Measurements from ENCODE around the gene CRYBG2.
A peak's percentile ranks its signal among the peaks of the same experiment; 100 is the strongest.

Gene CRYBG2

GRCh38 chr1:26302733-26303405 is 51.1 kb downstream of the CRYBG2 start:
- peaks cover 26% of the 10 kb centered on the region for H3K4me1 ChIP-seq (ENCODE audit: insufficient read depth, low read length)
- no peak for DNase-seq

GRCh38 chr1:26300578-26301275 is 53.2 kb downstream of the CRYBG2 start:
- DNase-seq = no peak
- H3K4me2 ChIP-seq (ENCODE audit: insufficient read depth, low read length) = no peak overlapping the region
- no peak overlapping the region for H3K9ac ChIP-seq (ENCODE audit: low read depth, low read length)
- H3K9me3 ChIP-seq (ENCODE audit: insufficient read depth, low read length, severe bottlenecking) = no peaks in the 10 kb centered on the region
- TF ChIP-seq EZH2 (IDR thresholded peaks at IDR 0.05; ENCODE audit: borderline replicate concordance, low read depth, low read length, severe bottlenecking) (no peak), CTCF (IDR thresholded peaks at IDR 0.05; ENCODE audit: borderline replicate concordance, extremely low read depth, low read length, poor library complexity, severe bottlenecking) (no peak)
- H3K27ac ChIP-seq (ENCODE audit: low read length) = 0 out of 2 replicates have a peak overlapping the region, but pooled peaks have one; percentile 26
- peaks cover 9% of the 10 kb centered on the region for H3K4me1 ChIP-seq (ENCODE audit: insufficient read depth, low read length)
- no peaks in the 10 kb centered on the region for H3K79me2 ChIP-seq (ENCODE audit: insufficient read depth, low read length)
- H3K4me3 ChIP-seq (ENCODE audit: low read depth in 1 of 2, low read length in 2 of 2) = no peak overlapping the region
- no peak overlapping the region for H2AFZ ChIP-seq (ENCODE audit: low read depth, low read length)
- H3K27me3 ChIP-seq (ENCODE audit: insufficient read depth, low read length, poor library complexity) = no peaks in the 10 kb centered on the region
- no peaks in the 10 kb centered on the region for H3K36me3 ChIP-seq (ENCODE audit: insufficient read depth, low read length)
- H4K20me1 ChIP-seq (ENCODE audit: insufficient read depth, low read length) = no peaks in the 10 kb centered on the region
- no peak for ATAC-seq (ENCODE audit: insufficient read depth, low read depth)

More at GRCh38 chr1:26302733-26303405, 51.1 kb downstream of the CRYBG2 start:
- TF ChIP-seq CTCF (IDR thresholded peaks at IDR 0.05; ENCODE audit: borderline replicate concordance, extremely low read depth, low read length, poor library complexity, severe bottlenecking) (no peak), EZH2 (IDR thresholded peaks at IDR 0.05; ENCODE audit: borderline replicate concordance, low read depth, low read length, severe bottlenecking) (no peak)
- H3K4me3 ChIP-seq (ENCODE audit: low read depth in 1 of 2, low read length in 2 of 2) = no peak overlapping the region
- no peak overlapping the region for H3K4me2 ChIP-seq (ENCODE audit: insufficient read depth, low read length)
- no peaks in the 10 kb centered on the region for H3K79me2 ChIP-seq (ENCODE audit: insufficient read depth, low read length)
- H3K9ac ChIP-seq (ENCODE audit: low read depth, low read length) = no peak overlapping the region
- no peaks in the 10 kb centered on the region for H3K27me3 ChIP-seq (ENCODE audit: insufficient read depth, low read length, poor library complexity)
- H2AFZ ChIP-seq (ENCODE audit: low read depth, low read length) = no peak overlapping the region
- no peak overlapping the region for H3K27ac ChIP-seq (ENCODE audit: low read length)
- H4K20me1 ChIP-seq (ENCODE audit: insufficient read depth, low read length) = no peaks in the 10 kb centered on the region
- H3K9me3 ChIP-seq (ENCODE audit: insufficient read depth, low read length, severe bottlenecking) = no peaks in the 10 kb centered on the region
- ATAC-seq (ENCODE audit: insufficient read depth, low read depth) = no peak
- no peaks in the 10 kb centered on the region for H3K36me3 ChIP-seq (ENCODE audit: insufficient read depth, low read length)

GRCh38 chr1:26297791-26298124 is 56.2 kb downstream of the CRYBG2 start:
- H3K27ac ChIP-seq (ENCODE audit: low read length) = no peak overlapping the region
- no peaks in the 10 kb centered on the region for H3K36me3 ChIP-seq (ENCODE audit: insufficient read depth, low read length)
- H3K79me2 ChIP-seq (ENCODE audit: insufficient read depth, low read length) = no peaks in the 10 kb centered on the region
- no peak for TF ChIP-seq EZH2 (IDR thresholded peaks at IDR 0.05; ENCODE audit: borderline replicate concordance, low read depth, low read length, severe bottlenecking)
- TF ChIP-seq CTCF (IDR thresholded peaks at IDR 0.05; ENCODE audit: borderline replicate concordance, extremely low read depth, low read length, poor library complexity, severe bottlenecking) = no peak
- no peaks in the 10 kb centered on the region for H3K27me3 ChIP-seq (ENCODE audit: insufficient read depth, low read length, poor library complexity)
- H3K9ac ChIP-seq (ENCODE audit: low read depth, low read length) = no peak overlapping the region
- no peak overlapping the region for H3K4me2 ChIP-seq (ENCODE audit: insufficient read depth, low read length)
- H3K4me1 ChIP-seq (ENCODE audit: insufficient read depth, low read length) = no peaks in the 10 kb centered on the region
- H2AFZ ChIP-seq (ENCODE audit: low read depth, low read length) = no peak overlapping the region
- DNase-seq (no peak), ATAC-seq (ENCODE audit: insufficient read depth, low read depth) (no peak)
- H3K9me3 ChIP-seq (ENCODE audit: insufficient read depth, low read length, severe bottlenecking) = no peaks in the 10 kb centered on the region
- no peaks in the 10 kb centered on the region for H4K20me1 ChIP-seq (ENCODE audit: insufficient read depth, low read length)
- H3K4me3 ChIP-seq (ENCODE audit: low read depth in 1 of 2, low read length in 2 of 2) = no peak overlapping the region
